Cortex of kidney (tissue), 1 donor: ENCODE results near the gene PCA3.
"Not testable (repeated sequence)": the region's sequence is repeated elsewhere in the genome, so short reads cannot be mapped to it uniquely, and the experiment has no call there.

Source experiments
- DNase-seq: peaks from one replicate; lab custom pipeline; 2025; lab: John Stamatoyannopoulos, UW

The PCA3 gene

DNA sequence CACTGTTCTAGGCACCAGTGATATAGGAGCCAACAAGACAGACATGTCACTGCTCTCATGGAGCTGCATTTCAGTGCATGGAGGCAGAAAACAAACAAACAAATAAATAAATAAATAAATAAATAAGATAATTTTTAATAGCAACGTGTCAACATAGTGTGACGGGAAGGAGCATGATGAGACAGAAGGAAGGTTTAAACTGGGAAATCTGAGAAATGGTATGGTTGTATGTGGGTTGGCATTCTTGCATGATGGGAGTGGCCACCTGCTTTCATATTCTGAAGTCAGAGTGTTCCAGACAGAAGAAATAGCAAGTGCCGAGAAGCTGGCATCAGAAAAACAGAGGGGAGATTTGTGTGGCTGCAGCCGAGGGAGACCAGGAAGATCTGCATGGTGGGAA, at the start of gene PCA3:
Gene PCA3, plus strand, starts transcription at position 301 of the 400 bp plus-strand sequence.
- DNase-seq, result no peak

DNA sequence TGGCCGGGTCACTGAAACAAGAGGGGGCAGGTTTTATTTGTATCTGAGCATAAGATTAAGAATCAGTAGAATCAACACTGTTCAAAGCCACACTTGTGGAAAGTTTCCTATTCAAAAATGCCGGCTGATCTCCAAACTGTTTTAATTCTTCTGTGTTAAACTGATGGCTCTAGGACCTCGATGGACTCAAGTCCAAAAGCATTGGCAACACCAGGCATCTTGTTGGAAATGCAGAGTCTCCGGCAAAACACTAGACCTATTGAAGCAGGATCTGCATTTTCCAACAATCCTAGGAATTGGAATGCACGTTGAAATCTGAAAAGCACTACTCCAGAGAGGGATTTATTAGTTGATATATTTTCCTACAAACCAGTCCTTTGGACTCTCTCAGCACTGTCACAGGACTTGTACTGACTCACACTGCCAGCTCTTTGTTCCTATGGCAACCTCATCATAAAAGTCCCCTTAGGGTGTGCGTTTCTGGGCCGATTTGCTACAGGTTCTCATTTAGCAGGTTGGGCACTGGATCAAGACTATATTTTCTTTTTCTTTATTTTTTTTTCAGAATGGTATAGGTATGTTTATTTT, 48.1 kb upstream of the PCA3 start:
- DNase-seq, result no peak

DNA sequence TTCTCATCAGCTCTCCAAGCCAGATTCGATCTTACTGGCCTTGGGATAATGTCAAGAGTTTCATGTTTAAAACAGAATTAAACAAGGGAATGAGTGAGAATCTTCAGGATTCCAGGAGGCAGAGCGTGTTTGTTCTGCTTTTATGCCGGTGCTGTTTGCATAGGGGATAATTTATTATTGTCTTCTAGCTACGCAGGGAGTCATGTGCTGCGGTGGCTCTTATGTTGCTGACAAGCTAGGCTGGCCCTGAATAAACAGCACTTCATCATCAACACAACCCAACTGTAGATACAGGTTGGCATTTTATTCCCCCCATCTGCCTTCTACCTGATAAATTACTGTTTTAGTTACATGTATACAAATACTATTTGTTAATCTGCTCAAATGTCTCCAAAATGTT, 47.1 kb upstream of the PCA3 start:
- DNase-seq, result no peak

DNA sequence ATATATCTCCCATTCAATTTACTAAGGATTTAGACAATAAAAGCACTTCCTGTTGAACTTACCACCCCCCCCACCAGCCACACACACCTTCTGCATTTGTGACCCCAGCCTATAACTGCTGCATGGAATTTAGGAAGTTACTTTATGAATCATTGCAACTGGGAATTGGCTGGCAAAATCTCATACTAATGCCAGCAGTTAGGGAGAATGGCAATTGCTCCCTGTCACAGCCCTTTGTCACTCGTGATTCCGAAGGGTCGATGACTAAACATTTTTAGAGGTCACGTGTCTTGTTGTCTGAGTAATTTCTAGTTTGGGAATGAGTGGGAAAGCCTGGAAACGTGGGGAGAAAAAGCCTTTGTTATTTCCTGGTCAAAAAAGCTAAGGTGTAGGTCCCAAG, 46.6 kb upstream of the PCA3 start:
- no peak for DNase-seq

DNA sequence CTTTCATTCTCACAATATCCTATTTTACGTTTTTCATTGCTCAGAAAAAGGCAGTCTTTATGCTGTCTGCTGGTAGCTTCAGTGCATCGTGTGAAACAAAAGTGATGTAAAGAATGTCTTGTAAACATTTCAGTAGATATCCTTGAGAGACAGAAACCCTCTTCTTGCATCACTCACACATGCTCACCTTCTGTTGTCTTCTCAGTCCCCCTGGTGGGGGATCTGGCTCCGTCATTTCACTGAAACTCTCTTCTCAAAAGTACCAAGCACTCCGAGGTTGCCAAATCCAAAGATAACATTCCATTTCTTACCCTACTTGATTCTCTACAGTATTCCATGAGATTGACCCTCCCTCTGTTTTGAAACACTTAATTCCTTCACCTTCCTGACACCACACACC, 46.1 kb upstream of the PCA3 start:
- DNase-seq, result no peak

DNA sequence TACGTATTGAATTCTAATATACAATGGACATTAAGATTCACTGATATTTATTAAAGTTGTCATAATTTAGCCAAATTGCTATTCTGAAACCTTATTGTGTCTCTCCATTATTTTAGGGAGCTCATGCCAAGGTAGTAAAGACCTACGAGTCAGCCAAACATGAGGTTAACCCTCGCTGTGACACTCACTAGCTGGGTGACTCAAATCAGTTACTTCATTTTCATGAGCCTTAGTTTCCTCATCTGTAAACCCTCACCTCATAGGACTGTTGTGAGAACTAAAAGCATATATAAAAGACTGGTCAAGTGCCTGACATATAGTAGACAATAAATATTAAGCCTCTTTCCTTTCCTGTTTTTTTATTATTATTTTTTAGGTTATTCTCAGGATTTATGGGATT, 44.0 kb upstream of the PCA3 start:
- DNase-seq, result no peak

DNA sequence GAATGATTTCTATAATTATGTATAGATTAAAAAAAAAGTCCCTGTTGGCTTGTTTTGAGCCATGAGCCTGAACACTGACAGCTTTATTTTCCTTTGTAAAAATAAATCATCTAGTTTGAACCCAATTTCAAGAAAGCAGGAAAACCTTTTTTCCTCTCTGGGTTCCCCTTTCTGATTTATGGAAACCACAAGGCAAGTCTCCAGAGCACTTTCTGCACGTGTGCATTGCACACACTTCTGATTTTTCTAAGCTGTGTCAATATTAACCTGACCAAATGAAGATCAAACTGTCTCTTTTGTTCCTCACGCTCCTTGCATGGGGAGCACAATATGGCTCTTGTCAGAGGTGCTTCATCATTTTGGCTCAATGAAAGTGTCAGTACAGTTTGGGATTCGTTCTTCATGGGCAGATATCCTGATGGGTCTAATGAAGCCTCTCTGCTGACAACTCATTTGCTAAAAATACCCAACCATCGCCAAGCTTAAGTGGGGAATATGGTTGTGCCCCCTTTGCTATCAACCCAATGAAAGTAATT, 39.2 kb upstream of the PCA3 start:
- DNase-seq, result no peak

DNA sequence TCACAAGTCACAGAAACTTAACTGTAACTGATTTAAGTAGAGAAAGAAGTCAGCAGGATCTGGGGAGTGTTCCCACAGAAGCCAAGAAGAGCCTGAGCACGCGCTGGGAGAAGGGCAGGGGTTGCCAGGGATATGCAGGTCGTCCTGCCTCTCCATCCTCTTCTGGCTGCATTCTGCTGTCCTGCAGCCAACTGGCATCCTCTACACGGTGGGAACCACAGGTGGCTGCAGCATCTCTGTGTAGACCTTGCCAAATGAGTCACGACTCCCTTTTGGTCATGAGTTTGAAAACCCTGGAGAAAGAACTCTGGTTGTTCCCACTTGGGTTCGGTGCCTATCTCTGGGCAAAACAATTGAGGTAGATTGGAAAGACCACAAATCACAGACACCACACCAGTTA, 38.4 kb upstream of the PCA3 start:
- DNase-seq, result no peak

DNA sequence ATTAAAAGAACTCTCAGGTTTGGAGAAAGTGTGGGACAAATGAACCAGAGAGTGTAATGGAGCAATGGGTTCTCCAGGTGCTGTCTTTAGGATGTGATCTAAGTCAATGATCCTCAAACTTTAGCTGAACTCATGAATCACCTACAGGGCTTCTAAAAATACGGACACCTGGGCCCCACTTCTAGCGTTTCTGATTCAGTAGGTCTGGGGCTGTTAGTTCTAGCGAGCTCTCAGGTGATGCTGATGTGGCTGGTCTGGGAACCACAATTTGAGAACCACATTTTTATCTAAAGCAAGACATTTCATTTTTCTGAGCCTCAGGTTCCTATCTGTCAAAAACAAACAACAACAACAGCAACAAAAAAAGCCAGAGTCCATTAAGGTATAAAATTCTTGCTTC, 35.1 kb upstream of the PCA3 start:
- DNase-seq, result no peak

DNA sequence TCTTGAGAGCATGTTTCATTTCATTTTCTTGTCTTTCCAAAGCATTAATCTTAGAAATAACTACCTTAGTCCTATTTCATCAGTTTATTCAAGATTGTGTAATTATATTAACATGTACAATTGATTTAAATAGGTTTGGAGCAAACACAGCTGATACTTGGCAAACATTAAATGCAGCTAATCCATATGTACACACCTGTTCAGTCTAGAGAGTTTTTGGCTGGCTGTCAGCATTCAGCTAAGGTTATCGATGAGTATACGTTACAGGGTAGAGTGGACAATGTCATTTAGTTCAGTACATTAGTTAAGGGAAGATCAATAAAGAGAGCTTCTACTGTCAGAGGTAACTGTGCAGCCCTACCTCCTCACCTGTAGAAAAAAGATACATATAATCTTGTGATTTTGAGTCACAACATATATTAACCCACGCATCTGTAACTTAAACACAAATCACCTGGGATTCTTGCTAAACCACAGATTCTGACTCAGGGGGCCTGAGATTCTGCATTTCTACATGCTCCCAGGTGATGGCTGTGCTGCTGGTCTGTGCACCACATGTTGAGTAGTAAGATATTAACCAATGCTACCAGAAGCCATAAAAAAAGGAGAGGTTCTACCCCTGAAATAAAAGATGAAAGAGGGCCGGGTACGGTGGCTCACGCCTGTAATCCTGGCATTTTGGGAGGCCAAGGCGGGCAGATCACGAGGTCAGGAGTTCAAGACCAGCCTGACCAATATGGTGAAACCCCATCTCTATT, 34.1 kb upstream of the PCA3 start:
- DNase-seq, result no peak

DNA sequence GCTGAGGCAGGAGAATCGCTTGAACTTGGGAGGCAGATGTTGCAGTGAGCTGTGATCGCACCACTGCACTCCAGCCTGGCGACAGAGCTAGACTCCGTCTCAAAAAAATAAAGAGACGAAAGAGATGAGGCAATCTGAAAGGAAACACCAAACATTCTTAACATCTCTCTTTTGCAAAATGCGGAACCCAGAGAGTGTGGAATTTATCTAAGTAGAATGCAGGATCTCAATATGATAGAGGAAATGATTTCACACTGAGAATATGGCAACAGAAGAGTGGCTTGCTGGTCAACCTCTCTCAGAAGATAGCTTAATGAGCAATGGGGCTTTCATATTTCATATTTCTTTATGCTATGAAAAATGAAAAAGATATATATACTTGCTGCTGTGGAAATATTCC, 33.4 kb upstream of the PCA3 start:
- DNase-seq, result no peak

DNA sequence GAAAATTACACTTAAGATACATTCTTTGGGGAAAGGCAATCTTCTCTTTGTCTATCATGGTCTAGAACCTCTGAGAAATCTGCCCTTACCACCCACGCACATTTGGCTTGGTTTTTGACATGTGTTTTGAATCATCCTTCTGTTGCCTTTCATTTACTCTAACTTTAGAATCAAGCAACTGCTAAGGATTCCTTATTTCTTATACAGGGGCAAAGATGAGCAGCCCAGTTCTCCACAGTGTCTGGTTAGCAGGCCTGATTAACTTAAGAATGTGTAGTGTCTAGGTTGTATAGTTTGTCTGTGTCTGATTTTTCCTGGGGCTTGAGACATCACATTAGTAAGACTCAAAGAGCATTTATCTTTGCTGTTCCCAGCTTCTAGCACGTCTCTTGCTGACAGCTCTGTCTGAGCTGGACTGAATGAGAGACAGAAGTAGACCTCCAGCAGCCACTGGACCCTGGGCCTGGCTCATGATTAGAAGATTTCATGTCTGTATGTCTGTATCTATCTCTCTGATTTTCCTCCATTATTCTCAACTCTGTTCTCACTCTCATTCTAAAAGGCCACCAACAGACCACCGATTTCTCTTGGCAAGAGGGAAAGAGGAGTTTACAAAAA, 31.8 kb upstream of the PCA3 start:
- no peak for DNase-seq

DNA sequence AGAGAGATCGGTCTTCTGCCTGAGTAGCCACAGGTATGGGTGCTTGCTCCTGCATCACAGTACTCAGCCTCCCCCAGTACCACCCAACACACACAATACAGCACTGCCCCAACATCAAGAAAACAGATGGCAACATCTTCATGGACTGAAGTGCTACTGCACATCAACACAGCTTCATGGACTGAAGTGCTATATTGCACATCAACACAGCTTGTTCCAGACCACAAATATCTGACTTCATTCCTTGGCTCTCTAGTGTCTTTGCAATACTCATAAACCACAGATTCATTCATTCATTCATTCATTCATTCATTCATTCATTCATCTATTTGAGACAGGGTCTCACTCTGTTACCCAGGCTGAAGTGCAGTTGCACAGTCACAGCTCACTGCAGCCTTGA, 31.1 kb upstream of the PCA3 start:
- DNase-seq, result no peak

DNA sequence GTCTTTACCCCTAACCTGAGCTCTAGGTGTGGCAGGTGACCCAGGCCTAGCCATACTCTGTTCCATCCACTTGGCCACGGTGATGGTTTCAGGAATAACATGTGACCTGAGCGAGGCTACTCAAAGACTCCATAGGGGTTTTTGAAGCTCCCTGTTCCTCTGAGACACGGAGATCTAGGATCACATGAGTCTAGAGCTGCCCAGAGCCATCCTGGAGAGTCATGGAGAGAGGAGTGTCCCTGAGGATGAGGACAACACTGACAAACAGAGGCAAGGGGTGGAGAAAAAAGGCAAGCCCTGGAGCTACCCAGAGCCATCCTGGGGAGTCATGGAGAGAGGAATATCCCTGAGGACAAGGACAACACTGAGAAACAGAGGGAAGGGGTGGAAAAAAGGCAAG, 29.5 kb upstream of the PCA3 start:
- no peak for DNase-seq

DNA sequence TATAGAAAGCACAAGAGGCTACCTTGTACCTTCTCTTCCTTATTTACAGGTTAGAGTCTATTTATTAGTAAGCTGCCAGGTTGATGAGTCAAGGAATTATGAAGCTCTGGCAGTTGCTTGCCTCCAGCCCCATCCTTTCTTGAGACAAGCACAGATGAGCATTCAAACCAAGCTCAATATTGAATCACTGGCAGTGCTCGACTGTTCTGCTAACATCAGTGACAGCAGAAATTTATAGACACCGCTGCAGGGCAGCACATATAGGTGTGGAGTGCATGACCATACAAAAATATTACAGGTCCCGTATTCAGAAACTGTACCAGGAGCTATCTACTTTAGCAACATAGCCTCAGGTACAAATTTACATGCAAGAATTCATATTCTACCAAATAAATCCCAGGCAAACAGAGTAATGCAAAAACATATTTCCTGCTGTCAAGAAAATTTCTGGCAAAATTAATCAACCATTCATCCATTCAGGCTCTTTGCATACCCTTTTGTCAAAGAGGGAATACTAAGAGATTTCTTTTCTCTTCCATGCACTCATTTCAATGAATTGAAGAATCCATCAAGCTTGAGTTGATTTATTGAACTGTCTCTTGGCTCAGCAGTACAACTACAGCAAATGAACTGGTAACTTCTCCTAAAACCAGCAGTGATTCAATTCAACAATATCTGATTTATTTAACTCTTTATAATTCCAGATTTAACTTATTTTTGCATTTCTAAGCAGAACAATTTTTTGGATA, 26.9 kb upstream of the PCA3 start:
- no peak for DNase-seq

DNA sequence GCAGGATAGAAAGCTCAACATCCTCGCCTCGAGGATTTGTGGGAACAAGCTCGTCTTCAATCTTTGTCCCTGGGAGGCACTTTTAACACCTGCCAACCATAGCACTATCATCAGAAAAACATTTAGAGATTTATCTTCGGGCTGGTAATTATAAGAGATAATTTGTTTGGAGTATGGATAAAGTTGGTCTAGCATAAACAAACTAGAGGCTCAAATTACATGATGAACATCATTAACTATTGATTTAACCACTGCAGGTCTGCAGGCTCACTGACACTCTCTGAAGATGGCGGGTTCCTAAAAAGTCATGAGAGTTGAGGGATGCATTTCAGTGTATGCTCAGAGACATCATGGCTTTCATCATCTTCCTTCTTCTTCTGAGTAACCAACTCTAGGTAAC, 25.8 kb upstream of the PCA3 start:
- DNase-seq, result no peak

DNA sequence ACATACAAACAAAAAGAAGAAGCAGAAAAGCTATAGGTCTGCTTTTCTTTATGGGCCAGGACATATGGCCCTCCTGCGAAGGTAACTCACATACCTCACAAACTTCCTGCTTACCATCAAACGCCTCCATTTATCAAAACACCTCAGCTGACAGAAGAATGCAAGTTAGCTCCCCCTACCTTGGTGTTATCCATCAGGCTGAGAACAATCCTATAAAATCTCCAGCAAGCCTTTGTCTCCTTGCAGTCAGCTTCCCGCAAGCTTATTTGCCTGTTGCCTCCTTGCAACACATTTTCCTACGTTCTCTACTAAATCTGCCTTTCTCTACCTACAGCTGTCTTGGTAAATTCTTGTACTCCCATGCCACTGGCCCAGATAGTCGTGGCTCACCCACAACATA, 22.7 kb upstream of the PCA3 start:
- no peak for DNase-seq

DNA sequence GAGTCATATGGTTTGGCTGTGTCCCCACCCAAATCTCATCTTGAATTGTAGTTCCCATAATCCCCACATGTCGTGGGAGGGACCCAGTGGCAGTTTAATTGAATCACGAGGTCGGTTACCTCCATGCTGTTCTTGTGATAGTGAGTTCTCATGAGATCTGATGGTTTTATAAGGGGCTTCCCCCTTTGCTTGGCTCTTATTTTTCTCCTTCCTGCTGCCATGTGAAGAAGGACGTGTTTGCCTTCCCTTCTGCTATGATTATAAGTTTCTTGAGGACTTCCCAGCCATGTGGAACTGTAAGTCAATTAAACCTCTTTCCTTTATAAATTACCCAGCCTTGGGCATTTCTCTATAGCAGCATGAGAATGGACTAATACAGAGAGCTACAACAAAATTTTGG, 21.3 kb upstream of the PCA3 start:
- not testable (repeated sequence) for DNase-seq

DNA sequence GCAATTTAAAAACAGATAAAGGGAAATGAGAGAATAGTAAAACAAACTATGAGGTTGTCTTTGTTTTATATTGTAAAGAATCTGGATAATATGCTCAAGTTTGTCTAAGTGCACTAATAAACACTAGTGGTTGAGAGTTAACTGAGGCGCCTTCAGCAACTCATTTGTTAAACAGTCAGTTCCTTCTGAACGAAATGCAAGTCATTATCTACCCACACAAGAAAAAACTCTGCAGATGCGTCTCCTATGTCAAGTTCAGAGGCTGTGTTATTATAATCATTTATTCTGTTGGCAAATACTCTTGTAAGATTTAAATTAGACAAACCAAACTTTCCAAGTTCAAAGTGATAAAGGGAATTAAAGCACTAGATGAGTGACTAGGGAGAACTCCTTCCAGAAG, 20.3 kb upstream of the PCA3 start:
- DNase-seq, result no peak

DNA sequence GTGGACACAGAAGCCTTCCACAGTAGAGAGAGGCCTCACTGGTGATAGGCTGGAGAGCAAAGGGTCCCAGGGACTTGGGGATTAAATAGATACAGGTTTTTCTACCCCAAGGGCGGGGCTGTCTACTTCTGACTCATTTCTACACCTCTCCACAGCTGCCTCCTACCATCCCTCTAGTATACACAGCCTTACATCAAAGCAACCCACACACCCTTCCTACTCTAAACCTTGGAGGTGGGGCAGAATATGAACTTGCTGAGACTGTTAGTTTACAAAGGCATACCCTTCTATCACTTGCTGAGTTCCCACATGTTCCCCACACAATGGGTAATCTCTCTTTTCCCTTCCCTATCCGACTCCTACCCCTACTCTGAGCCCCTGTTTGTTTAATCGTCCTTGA, 19.9 kb upstream of the PCA3 start:
- DNase-seq, result no peak

DNA sequence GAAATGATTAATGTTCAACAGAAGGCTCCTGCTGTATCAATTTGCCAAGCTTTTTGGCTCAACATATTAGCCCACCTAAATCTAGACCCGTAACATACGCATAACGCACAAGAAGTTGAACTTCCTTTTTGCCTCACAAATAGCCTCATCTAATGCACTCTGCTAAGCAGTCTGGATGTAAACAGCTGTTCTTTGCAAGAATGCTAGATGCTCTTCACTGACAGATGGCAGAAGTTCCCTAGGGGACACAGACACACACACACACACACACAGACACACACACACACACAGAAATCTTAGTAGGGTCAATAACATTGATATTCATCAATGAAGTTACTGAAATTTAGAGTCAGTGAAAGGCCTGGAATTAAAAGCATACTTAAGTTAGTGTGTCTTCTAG, 13.2 kb upstream of the PCA3 start:
- DNase-seq, result no peak

DNA sequence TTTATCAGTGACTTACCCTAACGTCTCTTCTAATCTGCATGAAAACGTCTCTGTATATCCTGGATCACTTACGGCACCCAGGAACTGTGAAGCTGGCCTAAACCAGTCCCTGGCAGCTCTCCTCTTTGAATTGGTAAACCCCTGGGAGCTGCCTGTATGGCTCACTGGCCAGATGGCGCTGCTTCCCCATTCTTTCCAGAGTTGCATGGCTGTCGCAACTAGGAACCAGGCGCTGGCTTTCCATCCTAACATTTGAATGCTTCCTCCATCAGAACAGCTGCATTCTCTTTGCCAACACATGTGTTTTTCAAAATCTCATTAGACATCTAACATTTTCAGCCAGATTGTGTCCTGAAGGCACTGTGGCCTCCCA, 8.0 kb upstream of the PCA3 start:
- no peak for DNase-seq
